Measurements from ENCODE around the gene GNG13.
"Not testable (repeated sequence)": the region's sequence is repeated elsewhere in the genome, so short reads cannot be mapped to it uniquely, and the experiment has no call there.

Gene GNG13

DNA sequence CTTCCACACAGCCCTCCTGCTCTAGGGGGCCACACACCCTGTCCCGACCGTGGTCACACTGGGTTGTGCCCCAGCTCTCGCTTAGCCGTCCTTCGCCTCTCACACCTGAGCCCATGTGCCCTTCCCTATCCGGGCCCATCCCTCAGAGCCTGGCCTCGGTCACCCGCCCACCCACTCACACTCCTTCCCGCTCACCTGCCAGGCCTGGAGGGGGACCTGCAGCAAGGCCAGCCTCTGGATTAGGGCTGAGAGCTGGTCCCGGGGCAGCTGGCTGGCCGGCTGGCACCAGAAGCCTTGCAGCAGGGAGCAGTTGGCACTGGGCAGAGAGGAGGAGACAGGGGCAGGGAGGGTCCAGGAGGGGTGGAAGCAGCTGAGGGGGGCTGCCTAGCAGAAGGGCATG is 22.1 kb downstream of the GNG13 start:
- DNase-seq (ENCODE audit: low read depth) = no peak

DNA sequence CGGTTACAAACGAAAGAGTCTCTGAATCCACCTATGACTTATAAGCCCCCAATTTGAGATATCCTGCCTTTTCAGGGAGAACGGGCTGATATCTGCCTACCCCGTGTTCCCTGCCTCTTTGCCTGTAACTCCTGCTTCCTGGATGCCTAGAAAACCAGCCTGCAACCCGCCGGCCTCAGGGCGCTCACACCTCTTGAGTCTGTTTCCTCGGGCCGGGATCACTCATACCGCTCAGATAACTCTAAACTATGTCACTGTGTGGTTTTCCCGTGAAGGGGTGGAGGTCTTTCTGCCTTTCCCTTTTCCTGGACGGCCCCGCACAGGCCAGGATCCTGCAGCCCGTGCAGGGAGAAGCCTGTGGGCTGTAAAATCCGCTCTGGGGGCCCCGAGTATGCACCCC is 22.7 kb downstream of the GNG13 start:
- DNase-seq (ENCODE audit: low read depth) = no peak

DNA sequence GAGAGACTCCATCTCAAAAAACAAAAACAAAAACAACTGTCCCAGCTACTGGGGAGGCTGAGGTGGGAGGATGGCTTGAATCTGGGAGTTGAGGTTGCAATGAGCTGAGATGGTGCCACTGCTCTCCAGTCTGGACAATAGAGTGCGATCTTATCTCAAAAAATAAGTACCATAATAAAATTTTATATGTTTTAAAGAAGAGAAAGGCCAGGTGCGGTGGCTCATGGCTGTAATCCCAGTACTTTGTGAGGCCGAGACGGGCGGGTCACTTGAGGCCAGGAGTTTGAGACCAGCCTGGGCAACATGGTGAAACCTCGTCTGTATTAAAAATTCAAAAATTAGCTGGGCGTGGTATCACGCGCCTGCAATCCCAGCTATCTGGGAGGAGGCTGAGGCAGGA is 23.7 kb downstream of the GNG13 start:
- DNase-seq (ENCODE audit: low read depth) = no peak

DNA sequence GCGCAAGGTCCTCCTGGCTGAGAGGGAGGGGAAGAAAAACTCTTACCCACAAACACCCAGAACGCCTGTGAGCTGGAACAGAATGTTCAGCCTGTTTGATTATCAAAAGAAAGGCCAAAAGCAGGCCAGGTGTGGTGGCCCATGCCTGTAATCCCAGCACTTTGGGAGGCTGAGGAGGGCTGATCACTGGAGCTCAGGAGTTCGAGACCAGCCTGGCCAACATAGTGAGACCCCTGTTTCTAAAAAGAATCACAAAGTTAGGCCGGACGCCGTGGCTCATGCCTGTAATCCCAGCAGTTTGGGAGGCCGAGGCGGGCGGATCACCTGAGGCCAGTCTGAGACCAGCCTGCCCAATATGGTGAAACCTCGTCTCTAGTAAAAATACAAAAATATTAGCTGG is 24.2 kb downstream of the GNG13 start:
- not testable (repeated sequence) for DNase-seq (ENCODE audit: low read depth)

DNA sequence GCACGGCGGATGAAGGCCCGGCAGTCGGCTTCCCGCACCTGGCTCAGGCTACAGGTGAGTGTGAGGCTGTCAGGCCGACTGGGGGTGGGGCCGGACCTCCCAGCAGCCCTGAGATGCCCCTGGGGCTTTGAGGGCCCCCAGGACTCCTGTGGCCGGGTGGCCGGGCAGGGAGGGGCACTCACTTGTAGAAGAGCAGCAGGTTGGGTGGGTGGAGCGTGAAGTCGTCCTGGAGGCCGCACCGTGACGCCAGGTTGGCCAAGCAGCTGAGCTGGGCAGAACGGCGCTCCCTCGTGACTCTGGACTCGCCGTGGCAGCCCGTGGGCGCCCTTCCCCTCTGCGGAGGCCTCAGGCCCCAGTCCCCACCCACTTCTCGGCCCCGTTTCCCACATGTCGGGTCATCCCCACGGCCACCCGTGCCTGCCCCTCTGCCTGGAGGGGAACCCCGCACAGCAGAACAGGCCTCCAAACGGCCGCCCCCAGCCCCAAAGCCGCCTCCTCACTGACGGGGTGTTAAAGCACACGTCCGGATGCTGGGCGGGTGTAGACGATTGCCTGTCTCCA is 25.2 kb downstream of the GNG13 start:
- DNase-seq (ENCODE audit: low read depth) = no peak

DNA sequence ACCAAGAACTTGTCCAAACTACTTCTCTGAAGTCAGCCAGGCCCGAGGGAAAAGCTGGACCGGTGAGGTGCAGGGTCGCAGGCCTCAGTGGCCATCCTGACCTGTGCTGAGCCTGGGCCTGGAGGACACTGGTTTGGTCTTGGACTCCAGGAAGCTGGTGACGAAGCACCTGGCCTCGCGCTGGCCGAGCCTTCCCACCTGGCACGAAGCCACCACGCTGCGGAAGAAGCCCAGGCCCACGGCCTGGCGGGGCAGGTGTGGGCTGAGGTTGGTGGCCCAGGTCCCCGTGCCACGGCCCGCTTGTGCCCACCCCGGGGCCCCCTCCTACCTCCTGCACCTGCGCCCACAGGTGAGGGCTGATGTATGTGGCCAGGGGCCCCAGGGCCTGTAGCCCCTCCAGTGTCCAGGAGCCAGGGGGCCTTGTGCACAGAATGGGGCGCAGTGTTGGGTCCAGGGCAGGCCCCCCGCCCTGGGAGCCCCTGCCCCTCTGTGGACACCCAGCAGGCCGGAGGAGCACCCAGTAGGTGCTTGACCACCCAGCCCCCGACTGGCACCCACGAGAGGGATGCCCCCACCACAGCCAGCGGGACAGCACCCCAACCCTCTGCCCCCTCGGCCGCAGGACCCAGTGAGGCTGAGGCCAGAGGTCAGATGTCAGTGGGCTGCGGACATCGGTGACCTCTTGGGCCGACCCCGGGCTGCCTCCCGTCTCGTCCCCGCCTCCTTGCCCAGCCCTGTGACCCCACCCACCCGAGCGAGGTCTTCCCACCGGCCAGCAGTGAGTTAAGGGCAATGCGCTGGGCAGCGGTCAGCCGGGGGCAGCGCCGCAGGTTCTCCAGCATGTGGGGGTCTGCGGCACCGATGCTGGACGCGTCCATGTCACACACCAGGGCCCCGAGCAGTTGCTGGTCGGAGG is 26.2 kb downstream of the GNG13 start:
- no peak for DNase-seq (ENCODE audit: low read depth)

DNA sequence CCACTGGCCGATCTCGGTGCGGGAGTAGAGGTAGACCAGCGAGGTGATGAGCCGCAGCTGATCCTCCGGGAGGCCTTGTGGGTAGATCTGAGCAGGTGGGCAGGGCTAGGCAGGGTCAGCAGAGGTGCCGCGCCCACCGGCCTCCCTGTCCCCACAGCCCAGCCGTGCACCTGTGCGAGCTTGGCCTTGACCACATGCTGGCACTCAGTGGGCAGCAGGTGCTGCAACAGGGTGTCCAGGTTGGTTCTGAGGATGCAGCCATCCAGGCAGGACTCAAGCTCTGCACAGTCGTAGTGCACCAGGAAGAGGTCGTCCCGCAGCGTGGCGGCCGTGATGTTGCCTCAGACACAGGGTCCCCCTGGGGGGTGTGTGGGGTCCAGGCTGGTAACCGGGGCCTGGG is 27.6 kb downstream of the GNG13 start:
- DNase-seq (ENCODE audit: low read depth) = no peak

DNA sequence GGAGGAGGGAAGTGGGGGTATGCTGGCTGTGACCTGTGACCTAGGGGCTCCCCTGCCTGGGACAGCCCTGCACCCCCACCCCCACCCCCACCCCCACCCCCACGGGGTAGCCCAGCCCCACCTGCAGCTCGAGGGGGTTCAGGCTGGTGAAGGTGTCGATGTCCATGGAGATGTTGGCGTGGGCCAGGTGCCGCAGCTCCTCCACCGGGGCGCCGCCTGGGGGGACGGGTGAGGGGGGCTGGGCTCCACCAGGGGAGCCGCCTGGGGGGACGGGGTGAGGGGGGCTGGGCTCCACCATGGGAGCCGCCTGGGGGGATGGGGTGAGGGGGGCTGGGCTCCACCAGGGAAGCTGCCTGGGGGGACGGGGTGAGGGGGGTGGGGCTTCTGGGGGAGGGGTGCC is 30.1 kb downstream of the GNG13 start:
- no peak for DNase-seq (ENCODE audit: low read depth)

DNA sequence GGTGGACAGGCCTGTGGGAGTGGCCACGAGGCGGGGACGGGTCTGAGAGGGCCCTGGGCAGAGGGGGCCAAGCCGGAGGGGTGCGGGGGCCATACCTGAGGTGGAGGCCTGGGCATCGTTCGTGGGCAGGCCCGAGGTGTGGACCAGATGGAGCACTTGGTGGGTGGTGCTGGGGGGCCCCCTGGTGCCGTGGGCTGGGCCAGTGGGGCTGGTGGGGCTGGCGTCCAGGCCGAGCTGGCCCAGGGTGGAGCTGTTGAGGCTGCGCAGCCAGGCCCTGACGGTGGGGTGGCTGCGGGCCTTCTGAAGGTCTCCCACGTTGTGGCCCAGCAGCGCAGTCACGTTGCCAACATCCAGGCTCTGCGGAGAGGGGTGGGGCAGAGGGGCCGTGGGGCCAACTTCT is 30.6 kb downstream of the GNG13 start:
- no peak for DNase-seq (ENCODE audit: low read depth)

DNA sequence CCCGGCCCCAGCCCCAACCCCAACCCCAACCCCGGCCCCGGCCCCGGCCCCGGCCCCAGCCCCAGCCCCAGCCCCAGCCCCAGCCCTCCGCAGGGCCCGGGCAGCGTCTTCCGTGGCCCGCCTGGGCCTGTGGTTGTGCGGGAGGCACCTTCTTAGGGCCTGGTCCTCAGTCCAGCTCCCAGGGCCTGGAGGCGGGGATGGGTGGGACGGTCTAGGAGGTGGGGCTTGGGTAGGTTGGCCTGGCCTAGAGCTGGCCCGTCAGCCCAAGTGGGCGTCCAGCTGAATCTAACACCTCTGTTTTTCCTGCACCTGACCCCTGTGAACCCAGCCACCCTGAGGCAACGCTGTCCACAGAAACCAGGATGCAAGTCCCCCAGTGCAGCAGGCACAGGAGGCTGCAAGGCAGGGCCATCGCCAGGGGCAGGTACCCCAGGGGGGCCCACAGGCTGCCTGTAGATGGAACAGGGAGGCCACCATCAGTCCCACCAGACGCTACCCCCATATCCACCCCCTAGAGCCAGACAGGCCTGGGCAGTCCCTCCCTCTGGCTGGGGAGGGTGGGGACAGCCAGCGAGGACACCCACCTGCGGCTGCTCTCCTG is 31.2 kb downstream of the GNG13 start:
- DNase-seq (ENCODE audit: low read depth) = no peak

DNA sequence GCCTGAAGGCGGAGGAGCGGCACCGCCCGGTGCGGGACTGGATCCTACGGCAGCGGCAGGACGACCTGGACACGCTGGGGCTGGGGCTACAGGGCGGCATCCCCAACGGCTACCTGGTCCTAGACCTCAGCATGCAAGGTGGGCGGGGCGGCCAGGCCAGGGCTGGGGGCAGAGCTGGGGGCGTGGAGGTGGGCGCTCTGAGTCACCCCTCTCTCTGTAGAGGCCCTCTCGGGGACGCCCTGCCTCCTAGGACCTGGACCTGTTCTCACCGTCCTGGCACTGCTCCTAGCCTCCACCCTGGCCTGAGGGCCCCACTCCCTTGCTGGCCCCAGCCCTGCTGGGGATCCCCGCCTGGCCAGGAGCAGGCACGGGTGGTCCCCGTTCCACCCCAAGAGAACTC is 32.1 kb downstream of the GNG13 start:
- no peak for DNase-seq (ENCODE audit: low read depth)

DNA sequence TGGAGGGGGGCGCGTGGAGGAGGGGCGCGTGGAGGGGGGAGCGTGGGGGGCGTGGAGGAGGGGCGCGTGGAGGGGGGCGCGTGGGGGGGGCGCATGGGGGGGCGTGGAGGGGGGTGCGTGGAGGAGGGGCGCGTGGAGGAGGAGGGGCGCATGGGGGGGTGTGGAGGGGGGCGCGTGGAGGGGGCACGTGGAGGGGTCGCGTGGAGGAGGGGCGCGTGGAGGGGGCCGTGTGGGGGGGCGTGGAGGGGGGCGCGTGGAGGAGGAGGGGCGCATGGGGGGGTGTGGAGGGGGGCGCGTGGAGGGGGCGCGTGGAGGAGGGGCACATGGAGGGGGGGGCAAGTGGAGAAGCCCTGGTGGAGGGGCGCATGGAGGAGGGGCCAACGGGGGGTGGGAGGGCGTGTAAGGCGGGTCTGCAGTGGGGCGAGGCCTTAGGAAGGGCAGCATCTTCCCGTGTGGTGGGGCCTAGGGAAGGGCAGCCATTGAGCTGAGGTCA is 32.7 kb downstream of the GNG13 start:
- DNase-seq (ENCODE audit: low read depth) = no peak

DNA sequence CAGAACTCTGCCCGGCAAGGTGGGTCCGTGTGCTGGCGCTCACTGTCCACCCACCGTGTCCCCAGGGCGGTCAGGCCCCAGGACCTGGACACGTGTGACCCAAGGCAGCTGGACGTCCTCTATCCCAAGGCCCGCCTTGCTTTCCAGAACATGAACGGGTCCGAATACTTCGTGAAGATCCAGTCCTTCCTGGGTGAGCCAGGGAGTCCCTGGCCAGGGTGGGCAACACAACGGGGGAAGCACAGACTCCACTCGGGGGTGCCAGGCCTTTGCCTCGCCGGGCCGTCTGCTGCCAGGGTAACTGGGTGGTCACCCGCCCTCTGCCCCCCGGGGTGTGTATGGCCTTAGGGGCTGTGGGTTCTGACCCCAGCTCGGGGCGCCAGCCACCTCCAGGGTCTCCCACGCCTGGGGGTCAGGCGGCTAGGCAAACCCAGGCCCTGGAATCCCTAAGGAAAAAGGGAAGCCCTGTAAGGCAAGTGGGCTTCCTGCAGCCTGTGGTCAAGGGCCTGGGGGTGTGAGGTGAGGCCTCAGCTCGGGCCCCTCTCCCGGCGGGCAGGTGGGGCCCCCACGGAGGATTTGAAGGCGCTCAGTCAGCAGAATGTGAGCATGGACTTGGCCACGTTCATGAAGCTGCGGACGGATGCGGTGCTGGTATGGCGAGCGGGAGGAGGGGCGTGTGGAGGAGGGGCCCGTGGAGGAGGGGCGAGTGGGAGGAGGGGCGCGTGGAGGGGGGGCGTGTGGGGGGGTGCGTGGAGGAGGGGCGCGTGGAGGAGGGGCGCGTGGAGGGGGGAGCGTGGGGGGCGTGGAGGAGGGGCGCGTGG is 33.5 kb downstream of the GNG13 start:
- no peak for DNase-seq (ENCODE audit: low read depth)

DNA sequence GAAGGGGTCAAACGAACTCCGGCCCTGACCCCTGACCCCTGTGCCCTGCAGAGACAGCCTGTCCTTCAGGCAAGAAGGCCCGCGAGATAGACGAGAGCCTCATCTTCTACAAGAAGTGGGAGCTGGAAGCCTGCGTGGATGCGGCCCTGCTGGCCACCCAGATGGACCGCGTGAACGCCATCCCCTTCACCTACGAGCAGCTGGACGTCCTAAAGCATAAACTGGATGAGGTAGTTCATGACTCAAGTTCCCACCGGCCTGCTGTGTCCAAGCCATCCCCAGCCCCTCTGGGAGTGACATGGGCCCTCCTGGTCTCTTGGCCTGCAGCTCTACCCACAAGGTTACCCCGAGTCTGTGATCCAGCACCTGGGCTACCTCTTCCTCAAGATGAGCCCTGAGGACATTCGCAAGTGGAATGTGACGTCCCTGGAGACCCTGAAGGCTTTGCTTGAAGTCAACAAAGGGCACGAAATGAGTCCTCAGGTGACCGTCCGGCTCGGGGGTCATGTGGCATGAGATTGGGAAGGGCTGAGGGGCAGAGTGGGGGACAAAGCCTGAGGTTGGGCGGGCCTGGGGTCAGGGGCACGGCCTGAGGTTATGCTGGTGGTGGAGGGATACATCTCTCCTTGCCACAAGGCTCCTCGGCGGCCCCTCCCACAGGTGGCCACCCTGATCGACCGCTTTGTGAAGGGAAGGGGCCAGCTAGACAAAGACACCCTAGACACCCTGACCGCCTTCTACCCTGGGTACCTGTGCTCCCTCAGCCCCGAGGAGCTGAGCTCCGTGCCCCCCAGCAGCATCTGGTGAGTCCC is 34.3 kb downstream of the GNG13 start:
- DNase-seq (ENCODE audit: low read depth) = no peak

DNA sequence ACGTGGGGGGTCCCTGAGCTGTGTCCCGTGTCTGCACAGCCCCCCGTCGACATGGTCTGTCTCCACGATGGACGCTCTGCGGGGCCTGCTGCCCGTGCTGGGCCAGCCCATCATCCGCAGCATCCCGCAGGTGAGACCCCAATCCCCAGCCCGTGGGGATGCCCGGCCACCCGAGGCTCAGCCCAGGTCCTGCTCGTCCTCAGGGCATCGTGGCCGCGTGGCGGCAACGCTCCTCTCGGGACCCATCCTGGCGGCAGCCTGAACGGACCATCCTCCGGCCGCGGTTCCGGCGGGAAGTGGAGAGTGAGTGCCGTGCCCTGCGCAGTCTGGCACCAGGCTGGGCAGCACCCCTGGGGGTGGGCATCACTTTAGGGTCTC is 35.1 kb downstream of the GNG13 start:
- DNase-seq (ENCODE audit: low read depth) = no peak

DNA sequence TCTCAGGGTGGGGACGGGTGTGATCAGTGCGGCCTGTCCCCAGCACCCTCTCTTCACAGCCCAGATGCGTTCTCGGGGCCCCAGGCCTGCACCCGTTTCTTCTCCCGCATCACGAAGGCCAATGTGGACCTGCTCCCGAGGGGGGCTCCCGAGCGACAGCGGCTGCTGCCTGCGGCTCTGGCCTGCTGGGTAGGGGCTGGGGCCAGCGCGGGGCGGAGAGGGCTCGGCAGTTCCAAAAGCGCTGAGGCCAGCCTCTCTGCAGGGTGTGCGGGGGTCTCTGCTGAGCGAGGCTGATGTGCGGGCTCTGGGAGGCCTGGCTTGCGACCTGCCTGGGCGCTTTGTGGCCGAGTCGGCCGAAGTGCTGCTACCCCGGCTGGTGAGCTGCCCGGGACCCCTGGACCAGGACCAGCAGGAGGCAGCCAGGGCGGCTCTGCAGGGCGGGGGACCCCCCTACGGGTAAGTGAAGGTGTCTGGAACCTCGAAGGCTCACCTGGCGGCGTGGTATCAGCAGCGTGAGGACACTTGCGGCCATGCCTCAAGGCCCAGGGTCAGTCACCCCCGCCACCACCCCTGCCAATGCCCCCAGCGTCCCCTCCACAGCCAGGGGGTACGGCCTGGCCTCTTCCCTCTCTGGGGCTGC is 35.6 kb downstream of the GNG13 start:
- DNase-seq (ENCODE audit: low read depth) = no peak

DNA sequence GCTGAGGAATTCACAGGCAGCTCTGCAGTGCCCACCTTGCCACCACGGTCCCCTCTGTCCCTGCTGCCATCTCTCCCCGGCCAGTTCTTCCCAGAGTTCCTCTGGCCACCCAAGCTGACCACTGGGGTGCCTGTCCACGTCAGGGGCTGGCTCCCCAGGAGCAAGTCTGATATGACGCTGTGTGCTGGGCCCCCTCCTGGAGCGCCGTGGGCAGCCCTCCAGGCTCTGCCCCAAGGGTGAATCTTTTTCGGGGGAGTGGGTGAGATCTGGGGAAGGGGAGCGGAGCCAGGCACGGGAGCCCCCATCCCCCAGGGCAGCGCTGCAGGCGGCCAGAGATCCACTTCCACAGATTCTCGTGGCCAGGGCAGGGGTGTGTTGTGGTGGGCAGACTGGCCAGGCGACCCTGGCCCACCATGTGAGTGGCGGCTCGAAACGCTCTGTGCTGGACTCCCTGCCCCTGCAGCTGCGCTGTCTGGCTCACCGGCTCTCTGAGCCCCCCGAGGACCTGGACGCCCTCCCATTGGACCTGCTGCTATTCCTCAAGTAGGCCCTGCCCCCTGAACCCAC is 36.3 kb downstream of the GNG13 start:
- no peak for DNase-seq (ENCODE audit: low read depth)

DNA sequence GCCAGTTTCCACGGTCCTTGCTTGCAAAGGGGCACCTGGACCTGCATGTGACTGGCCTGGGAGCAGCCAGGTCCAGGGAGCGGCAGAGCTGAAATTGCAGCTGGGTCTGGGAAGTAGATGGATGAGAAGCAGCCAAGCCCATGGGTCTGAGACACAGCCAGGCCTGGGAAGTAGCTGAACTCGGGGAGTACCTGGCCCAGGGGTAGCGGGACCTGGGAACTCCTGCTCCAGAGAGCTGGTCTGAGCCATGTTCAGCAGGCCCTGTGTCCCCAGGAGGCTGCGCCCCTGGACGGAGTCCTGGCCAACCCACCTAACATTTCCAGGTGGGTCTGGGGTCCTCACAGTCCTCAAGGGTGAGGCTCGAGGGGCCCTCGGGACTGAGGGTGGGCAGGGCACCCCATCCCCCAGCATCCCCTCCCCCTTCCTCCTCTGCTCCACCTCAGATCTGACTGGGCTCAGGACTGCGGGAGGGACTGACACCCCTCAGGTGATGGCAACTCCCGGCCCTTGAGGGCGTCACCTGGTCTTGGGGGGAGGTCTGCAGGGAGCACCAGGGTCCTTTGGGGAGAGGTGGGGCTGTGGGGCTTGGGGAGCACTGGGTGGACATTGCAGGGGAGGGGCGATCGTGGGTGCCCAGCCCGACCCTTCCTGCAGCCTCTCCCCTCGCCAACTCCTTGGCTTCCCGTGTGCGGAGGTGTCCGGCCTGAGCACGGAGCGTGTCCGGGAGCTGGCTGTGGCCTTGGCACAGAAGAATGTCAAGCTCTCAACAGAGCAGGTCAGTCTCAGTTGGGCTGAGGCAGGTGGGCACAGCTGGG is 37.0 kb downstream of the GNG13 start:
- no peak for DNase-seq (ENCODE audit: low read depth)

DNA sequence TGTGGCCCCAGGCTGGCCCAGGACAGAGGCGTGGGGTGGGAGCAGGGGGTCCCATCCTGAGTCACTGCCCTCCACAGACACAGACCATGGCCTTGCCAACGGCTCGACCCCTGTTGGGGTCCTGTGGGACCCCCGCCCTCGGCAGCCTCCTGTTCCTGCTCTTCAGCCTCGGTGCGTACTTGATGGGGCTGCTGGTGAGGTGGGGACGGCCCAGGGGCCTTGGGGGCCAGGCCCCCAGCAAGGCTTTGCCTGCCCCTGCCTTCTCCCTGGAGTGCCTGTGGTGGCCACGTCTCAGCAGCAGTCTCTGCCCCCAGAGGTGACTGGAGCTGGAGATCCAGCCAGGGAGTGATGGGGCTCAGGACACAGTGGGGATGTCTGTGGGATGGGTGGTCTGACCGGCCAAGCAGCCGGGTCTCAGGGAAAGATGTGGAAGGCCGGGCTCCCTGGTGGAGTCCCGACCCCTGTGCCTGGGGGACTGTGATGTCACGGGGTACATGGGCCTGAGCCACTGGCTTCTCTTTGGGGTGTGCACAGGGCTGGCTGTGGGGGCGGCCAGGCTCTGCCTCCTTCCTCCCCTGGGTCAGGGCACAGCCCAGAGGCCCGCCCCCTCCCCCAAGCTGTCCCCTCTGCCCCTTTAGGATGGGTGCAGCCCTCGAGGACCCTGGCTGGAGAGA is 37.8 kb downstream of the GNG13 start:
- no peak for DNase-seq (ENCODE audit: low read depth)

All from activated T-helper 1 cell treated with Interleukin-2 at 50 U/mL for 16 hours (primary cell).